Measurements from ENCODE around the gene MYLK4. TPM values are rescaled to one million over a fixed set of nuclear protein-coding genes. Genes with fewer than 3 reads are reported as not detected.

The MYLK4 gene
- total and polyA plus RNA-seq, 2 of the 13 experiments (the other 11 are each of a cell fraction or from before 2014, with no cell fraction given), result 0.26 to 0.29 TPM

DNA sequence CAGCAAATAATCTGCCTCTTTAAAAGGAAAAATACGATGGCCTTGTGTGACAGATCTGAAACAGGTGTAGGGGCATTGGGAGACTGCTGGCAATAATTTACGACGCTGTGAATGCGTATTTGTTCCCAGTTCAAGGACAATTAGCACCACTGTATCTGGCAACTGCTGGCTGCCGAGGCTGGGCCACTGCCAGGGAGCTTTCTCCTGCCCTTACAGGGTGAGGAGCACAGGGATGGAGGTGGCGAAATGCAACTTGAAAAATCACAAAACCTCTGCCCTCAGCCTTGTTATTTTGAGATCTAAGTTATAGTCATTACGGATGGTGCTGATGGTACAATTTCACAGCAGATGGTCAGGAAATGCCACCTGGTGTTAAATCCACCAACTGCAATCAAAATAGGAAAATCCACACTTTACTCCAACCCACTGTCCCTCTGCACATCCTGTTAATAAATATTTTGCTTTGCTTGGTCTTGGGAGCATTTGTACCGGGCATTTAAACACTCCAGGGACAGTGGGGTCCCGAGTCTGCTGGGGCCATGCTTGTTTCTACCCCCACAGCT, 6.4 kb downstream of the MYLK4 start (continued):
- peak; percentile 59; the same call in 1 of the 2 replicates for TF ChIP-seq AHDC1 (CRISPR knock-in tag; IDR thresholded peaks at IDR 0.05; ENCODE audit: borderline replicate concordance)
- TF ChIP-seq ZNF816 (CRISPR knock-in tag; IDR thresholded peaks at IDR 0.05; ENCODE audit: borderline replicate concordance), result no peak
- peak; percentile 26; the same call in 1 of the 2 replicates for TF ChIP-seq ZNF501 (CRISPR knock-in tag; IDR thresholded peaks at IDR 0.05)
- no peak for TF ChIP-seq EED (CRISPR knock-in tag; IDR thresholded peaks at IDR 0.05)
- no peak for TF ChIP-seq U2AF2 (IDR thresholded peaks at IDR 0.05; ENCODE audit: low read depth, low read length)
- TF ChIP-seq ELF3 (CRISPR knock-in tag; IDR thresholded peaks at IDR 0.05), result 0 out of 2 replicates have a peak, but pooled peaks have one; percentile 13
- no peak for TF ChIP-seq ZBTB21 (CRISPR knock-in tag; IDR thresholded peaks at IDR 0.05)
- TF ChIP-seq, protein P1, sequence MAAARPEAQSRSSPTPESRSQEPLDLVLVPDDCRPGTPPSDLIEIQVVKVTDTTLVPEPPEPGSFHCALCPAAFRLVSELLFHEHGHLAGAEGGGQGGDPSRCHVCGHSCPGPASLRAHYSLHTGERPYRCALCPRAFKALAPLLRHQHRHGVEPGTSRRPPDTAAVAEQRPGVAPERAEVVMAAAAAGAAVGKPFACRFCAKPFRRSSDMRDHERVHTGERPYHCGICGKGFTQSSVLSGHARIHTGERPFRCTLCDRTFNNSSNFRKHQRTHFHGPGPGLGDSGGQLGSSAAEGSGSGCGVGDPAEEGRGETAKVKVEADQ (CRISPR knock-in tag; IDR thresholded peaks at IDR 0.05; ENCODE audit: borderline replicate concordance), result no peak
- TF ChIP-seq HIC2 (CRISPR knock-in tag; IDR thresholded peaks at IDR 0.05; ENCODE audit: low read depth), result peak; percentile 58; the same call in 1 of the 2 replicates
- TF ChIP-seq ZNF687 (CRISPR knock-in tag; IDR thresholded peaks at IDR 0.05), result no peak
- no peak for TF ChIP-seq KLF11 (CRISPR knock-in tag; IDR thresholded peaks at IDR 0.05)
- TF ChIP-seq ZNF674 (CRISPR knock-in tag; IDR thresholded peaks at IDR 0.05; ENCODE audit: low read depth), result no peak
- TF ChIP-seq ZNF556 (CRISPR knock-in tag; IDR thresholded peaks at IDR 0.05; ENCODE audit: borderline replicate concordance), result no peak
- no peak for TF ChIP-seq FOSL1 (CRISPR knock-in tag; IDR thresholded peaks at IDR 0.05; ENCODE audit: borderline replicate concordance)
- no peak for TF ChIP-seq RORA (CRISPR knock-in tag; IDR thresholded peaks at IDR 0.05)
- no peak for TF ChIP-seq YY1 (IDR thresholded peaks at IDR 0.05; ENCODE audit: insufficient read depth, insufficient replicate concordance, low read depth, low read length)
- TF ChIP-seq SNAI1 (CRISPR knock-in tag; IDR thresholded peaks at IDR 0.05; ENCODE audit: borderline replicate concordance), result no peak; the same call in 1 of the 2 replicates

Data from HepG2 (cell line).